Measurements from ENCODE around the gene TBRG4.

TBRG4 gene

DNA sequence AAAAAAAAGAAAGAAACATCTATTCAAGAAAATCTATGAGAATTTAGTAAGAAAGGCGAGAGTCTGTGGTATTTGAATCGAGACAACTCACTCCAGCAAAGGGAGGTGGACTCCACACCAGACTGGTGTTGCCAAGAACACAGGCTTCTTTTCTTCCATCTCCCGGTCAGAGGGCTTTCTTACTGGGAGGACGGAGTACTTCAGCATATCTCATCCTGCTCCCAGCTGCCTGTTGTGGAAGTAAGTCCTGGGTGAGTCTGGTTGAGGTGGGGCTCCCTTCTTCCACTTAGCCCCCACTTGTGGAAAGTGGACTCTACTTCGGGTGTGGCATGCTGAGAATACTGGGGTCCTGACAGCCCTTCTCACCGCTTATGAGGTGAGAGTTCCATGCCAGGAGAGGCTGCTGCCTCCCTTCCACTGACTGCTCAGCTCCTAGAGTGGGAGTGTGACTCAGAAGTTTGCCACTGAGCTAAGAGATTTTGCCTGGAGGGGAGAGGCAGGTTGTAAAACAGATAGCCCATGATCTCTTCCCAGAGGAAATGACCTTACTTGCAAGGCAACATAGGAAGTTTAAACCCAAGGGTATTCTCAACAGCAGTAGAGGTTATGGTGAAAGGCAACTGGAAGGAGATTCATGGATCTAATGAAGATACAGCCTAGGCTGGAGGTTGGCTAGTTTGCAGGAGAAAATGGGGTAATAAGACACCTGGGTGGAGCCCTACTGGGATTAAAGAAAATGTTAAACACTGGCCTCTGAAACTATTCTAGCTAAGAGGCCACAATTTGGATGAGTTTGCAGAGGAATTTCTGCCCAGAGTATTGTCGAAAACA is 19.2 kb downstream of the TBRG4 start:
- no peak for DNase-seq (ENCODE audit: low spot score)

GRCh38 chr7:45089341-45089891 is 22.1 kb downstream of the TBRG4 start:
- peak; percentile 99 for DNase-seq (ENCODE audit: low spot score)

- no peak for DNase-seq (ENCODE audit: low spot score)
These were observed 22.6 kb downstream of the TBRG4 start, which contains the start of gene NACAD for GRCh38 chr7:45088821-45089340. Gene NACAD, minus strand, starts transcription at chr7:45088969. Its CDS starts 75 bp downstream, at chr7:45088894.

- peak; percentile 37 for DNase-seq (ENCODE audit: low spot score)
These were observed 23.3 kb downstream of the TBRG4 start for GRCh38 chr7:45088146-45088701.

DNA sequence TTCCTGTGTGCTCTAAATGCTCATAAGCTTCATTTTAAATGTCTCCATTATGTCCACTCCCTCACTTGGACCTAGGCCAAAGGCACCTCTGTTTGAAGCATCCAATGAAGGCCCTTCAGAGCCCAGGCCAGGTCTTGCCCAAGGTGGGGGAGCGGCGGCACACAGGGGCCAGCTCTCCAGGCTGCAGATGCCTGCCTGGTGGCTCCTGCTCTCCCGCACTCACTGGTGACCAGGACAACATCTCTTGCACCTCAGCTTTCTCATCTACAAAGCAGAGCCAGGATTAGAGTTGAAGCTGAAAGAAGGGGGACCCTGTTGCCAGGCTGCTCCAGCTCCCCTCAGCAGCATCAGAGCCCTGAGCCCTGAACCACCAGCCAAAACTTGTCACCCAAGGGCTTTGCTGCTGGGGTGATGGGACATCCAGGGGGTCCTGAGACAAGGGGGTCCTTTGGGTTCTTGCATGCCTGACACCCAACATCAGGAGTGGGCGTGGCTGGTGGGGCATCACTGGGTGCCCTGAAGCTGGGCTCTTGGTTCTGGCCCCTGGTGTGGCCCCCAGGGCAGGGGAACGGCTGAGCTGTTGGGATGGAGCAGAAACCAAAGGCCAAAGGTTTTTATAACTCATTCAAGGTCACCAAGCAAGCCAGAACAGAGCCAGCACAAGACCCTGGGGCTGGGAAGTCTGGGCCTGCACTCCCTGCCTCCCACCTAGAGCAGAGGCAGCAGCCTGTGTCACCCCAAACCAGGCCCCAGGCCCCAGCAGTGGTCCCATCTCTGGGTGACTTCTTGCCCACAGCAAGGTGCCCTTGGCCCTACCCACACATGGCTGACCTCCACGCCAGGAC is 24.0 kb downstream of the TBRG4 start:
- no peak for DNase-seq (ENCODE audit: low spot score)

DNA sequence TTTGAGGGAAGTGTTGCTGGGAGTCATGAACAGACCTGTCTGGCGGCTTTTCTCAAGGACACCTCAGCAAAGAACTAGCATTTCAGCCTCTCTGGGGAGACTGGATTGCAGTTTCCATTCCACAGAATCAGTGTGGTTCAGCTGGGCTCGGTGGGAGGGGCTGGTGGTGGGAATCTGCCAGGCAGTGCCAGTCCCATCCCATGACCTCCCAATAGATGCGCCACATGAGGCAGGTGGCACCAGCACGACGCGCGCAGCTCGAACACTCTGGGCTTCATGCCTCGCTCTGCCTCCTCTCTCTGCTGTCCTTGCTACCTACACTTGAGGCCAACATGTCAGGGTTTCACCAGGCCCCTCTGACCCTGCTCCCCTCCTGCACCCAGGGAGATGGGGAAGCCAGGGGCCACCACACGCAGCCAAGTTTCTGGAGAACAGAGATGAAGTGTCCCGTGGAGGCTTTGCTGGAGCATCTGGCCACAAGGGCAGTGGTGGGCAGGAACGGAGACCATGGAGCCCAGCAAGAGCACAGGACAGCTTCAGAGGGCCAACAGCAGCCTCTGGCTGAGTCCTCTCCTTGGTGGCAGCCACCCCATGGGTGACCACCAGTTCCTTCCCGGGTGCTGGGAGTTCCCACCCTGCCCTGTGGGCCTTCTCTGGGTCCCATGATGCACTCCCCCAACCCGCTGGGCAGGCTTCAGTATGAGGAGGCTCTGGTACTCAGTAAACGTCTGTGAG is 25.0 kb downstream of the TBRG4 start:
- DNase-seq (ENCODE audit: low spot score), result no peak

DNA sequence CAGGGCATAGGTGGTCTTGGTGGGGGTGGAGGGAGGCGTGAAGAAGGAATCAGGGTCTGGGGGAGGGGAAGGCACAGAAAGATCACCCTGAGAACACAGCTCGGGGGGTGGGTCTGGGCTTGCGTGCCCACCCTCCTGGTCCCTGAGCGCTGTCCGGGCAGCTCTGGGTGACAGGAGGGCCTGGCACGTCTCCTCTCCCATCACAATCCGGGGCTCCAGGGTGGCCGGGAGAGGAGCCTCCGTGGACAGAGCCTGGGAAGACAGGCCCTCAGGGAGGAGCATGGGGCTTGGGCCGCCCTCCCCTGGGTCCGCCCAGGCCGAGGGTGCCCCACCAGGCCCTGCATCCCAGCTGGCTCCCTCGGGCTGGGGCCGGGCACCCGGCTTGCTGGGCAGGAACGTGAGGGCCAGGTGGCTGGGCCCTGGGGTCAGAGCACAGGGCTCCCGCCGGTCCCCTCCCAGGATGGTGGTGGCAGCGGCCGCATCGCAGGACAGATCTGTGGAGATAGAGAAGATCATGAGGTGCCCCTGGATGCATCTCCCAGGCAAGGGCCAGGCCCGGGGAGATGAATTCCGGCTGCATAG is 25.8 kb downstream of the TBRG4 start:
- DNase-seq (ENCODE audit: low spot score), result no peak

- DNase-seq (ENCODE audit: low spot score), result no peak
These were observed 26.4 kb downstream of the TBRG4 start for GRCh38 chr7:45084901-45085618.

- no peak for DNase-seq (ENCODE audit: low spot score)
These were observed 27.2 kb downstream of the TBRG4 start for GRCh38 chr7:45084336-45084735.

GRCh38 chr7:45082831-45083331 is 28.6 kb downstream of the TBRG4 start:
- DNase-seq (ENCODE audit: low spot score), result no peak

DNA sequence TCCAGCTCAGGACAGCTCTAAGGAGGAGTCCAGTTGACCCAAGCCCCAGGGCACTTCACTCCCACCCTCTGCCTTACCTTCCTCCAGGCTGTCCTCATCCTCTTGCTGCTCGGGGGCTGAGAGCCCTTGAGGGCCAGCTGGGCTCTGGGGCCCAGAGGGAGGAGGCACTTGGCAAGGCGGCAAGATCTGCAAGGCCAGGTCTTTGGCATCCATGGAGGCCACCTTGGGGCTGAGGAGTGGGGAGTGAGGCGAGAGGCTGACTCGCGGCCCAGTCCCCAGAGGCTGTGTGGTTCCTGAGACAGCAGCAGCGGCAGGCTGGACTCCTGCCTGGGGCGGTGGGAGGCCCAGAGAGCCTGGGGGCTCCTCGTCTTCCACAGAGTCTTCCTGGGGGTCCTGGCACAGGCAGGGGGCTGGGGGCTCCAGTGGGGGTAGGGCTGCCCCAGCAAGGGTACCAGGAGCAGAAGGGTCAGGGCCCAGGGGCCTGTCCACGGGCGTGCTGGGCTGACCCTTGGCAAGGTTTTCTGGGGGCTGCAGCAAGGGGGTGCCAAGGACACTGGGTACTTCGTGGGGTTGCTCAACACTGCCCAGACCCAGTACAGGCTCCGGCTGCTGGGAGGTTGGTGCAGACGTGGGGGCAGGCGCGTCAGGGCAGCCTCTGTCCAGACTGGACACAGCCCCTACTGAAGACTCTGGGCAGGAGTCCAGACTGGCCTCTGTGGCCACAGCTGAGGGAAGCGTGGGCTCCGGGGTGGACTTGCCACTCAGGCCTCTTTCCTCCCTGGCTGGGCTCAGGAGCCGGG is 29.3 kb downstream of the TBRG4 start:
- DNase-seq (ENCODE audit: low spot score), result no peak

- DNase-seq (ENCODE audit: low spot score), result no peak
These were observed 29.9 kb downstream of the TBRG4 start for GRCh38 chr7:45081670-45081974.

GRCh38 chr7:45080958-45081669 is 30.4 kb downstream of the TBRG4 start:
- no peak for DNase-seq (ENCODE audit: low spot score)

- no peak for DNase-seq (ENCODE audit: low spot score)
These were observed 31.1 kb downstream of the TBRG4 start for GRCh38 chr7:45080265-45080957.

DNA sequence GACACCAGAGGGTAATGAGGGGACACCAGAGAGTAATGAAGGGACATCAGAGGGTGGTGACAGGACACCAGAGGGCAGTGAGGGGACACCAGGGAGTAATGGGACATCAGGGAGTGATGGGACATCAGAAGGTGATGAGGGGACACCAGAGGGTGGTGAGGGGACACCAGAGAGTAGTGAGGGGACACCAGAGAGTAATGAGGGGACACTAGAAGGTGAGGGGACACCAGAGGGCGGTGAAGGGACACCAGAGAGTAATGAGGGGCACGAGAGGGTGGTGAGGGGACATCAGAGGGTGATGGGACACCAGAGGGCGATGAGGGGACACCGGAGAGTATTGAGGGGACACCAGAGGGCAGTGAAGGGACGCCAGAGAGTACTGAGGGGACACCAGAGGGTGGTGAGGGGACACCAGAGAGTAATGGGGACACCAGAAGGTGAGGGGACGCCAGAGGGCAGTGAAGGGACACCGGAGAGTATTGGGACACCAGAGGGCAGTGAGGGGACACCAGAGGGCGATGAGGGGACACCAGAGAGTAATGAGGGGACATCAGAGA is 33.3 kb downstream of the TBRG4 start:
- DNase-seq (ENCODE audit: low spot score), result no peak

DNA sequence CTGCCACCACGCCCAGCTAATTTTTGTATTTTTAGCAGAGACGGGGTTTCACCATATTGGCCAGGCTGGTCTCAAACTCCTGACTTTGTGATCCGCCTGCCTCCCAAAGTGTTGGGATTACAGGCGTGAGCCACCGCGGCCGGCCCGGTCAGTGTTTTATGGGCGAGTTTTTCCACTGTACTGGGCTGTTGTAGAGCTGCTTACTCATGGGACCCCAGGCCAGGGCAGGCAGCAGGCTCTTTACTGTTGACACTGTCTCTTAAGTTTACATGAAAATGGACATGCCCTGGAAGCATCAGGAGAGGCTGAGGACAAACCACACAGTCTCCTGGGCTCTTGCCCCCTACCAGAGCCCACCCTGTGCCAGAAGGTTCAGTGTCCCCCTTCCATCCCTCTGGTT is 33.9 kb downstream of the TBRG4 start:
- no peak for DNase-seq (ENCODE audit: low spot score)

DNA sequence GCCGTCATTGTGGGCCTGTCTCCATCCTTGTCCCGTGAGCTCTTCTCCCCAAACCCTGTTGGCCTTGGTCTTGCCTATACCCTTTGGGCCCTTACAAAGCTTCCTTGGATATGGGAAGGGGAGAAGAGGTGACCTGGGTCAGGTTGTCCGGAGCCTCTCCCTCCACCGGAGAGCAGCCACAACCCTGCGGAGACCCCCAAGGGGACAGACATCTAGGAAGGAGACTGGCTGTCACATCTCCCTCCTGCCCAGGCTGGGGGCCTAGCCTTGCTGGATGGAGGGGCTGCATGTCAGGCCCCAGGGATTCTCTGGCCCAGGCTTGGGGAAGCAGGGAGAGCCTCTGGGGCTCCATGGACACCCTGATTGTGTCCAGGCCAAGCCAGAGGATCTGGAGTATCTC is 34.6 kb downstream of the TBRG4 start:
- DNase-seq (ENCODE audit: low spot score), result no peak

All from SK-N-DZ (cell line).